SKM-1 (cell line): ENCODE results near the gene FAM163B.

Experiments
- DNase-seq: peaks from one replicate; lab custom pipeline; 2025; ENCODE audit not compliant: unreplicated experiment; lab: John Stamatoyannopoulos, UW

The FAM163B gene

GRCh38 chr9:133609311-133610098 lies at the start of gene FAM163B:
FAM163B (minus strand) TSS chr9:133609389; CDS start chr9:133580223, 29,166 bp downstream.
- DNase-seq: no peak

GRCh38 chr9:133657120-133657661 lies 48.0 kb upstream of the FAM163B start:
- DNase-seq: no peak

- DNase-seq: no peak
Measured at GRCh38 chr9:133656211-133657119, 47.3 kb upstream of the FAM163B start.

GRCh38 chr9:133655701-133656100 lies 46.5 kb upstream of the FAM163B start:
- no peak for DNase-seq

- no peak for DNase-seq
Measured at GRCh38 chr9:133654736-133655657, 45.8 kb upstream of the FAM163B start.

GRCh38 chr9:133653638-133654037 lies 44.4 kb upstream of the FAM163B start:
- DNase-seq: no peak

- no peak for DNase-seq
Measured at GRCh38 chr9:133650026-133650425, 40.8 kb upstream of the FAM163B start.

- DNase-seq: no peak
Measured at GRCh38 chr9:133649194-133649593, 40.0 kb upstream of the FAM163B start.

GRCh38 chr9:133647765-133648469 lies 38.7 kb upstream of the FAM163B start:
- DNase-seq: no peak

- DNase-seq: no peak
Measured at GRCh38 chr9:133647148-133647547, 38.0 kb upstream of the FAM163B start.

GRCh38 chr9:133645021-133645765 lies 36.0 kb upstream of the FAM163B start:
- no peak for DNase-seq

- no peak for DNase-seq
Measured at GRCh38 chr9:133643978-133644760, 35.0 kb upstream of the FAM163B start.

- no peak for DNase-seq
Measured at GRCh38 chr9:133643362-133643755, 34.2 kb upstream of the FAM163B start.

- DNase-seq: no peak
Measured at GRCh38 chr9:133642708-133643361, 33.6 kb upstream of the FAM163B start.

GRCh38 chr9:133641861-133642595 lies 32.8 kb upstream of the FAM163B start:
- no peak for DNase-seq

- DNase-seq: no peak
Measured at GRCh38 chr9:133641396-133641655, 32.1 kb upstream of the FAM163B start.

- DNase-seq: no peak
Measured at GRCh38 chr9:133640580-133641395, 31.6 kb upstream of the FAM163B start.
